H9 (cell line): ENCODE data around the gene ATF7. TPM values are rescaled to one million over a fixed set of nuclear protein-coding genes. Genes with fewer than 3 reads are reported as not detected.

Experiments
- DNase-seq: peaks from one replicate; pipeline ENCODE4 v3.0.0-alpha.2; 2017
- H2AFZ ChIP-seq: one replicate; pipeline ENCODE4 v1.6.1; 2013; ENCODE audit warnings: mild to moderate bottlenecking, low read length, control low read depth, moderate library complexity
- H2AK5ac ChIP-seq: 2 replicates; pipeline ENCODE4 v1.6.1; 2013; ENCODE audit warnings: low read length, control low read depth, mixed read lengths; ENCODE audit not compliant: insufficient read length
- H2BK120ac ChIP-seq: one replicate; pipeline ENCODE4 v1.6.1; 2013; ENCODE audit warnings: low read depth, mild to moderate bottlenecking, low read length, control low read depth, inconsistent platforms; ENCODE audit not compliant: poor library complexity, severe bottlenecking
- H2BK12ac ChIP-seq: 2 replicates; pipeline ENCODE4 v1.6.1; 2013; ENCODE audit warnings: low read length, control low read depth, mixed read lengths, low read depth; ENCODE audit not compliant: insufficient read length
- H2BK15ac ChIP-seq: 2 replicates; pipeline ENCODE4 v1.6.1; 2013; ENCODE audit warnings: low read depth, low read length, control low read depth
- H2BK20ac ChIP-seq: one replicate; pipeline ENCODE4 v1.6.1; 2013; ENCODE audit warnings: low read depth, mild to moderate bottlenecking, low read length, control low read depth, inconsistent platforms; ENCODE audit not compliant: poor library complexity, severe bottlenecking
- H2BK5ac ChIP-seq: 2 replicates; pipeline ENCODE4 v1.6.1; 2013; ENCODE audit warnings: low read length, control low read depth, mixed read lengths; ENCODE audit not compliant: insufficient read length
- H3K14ac ChIP-seq: 2 replicates; pipeline ENCODE4 v1.6.1; 2013; ENCODE audit warnings: low read length, control low read depth; ENCODE audit not compliant: insufficient read depth
- H3K18ac ChIP-seq: 2 replicates; pipeline ENCODE4 v1.6.1; 2013; ENCODE audit warnings: low read depth, mild to moderate bottlenecking, mixed read lengths, low read length, control low read depth; ENCODE audit not compliant: insufficient read length
- H3K23ac ChIP-seq: 2 replicates; pipeline ENCODE4 v1.6.1; 2013; ENCODE audit warnings: low read length, control low read depth, mixed read lengths, low read depth; ENCODE audit not compliant: insufficient read length
- H3K23me2 ChIP-seq: 2 replicates; pipeline ENCODE4 v1.6.1; 2013; ENCODE audit warnings: low read depth, mild to moderate bottlenecking, mixed read lengths, low read length, control low read depth; ENCODE audit not compliant: insufficient read length, poor library complexity, severe bottlenecking
- H3K27ac ChIP-seq: 2 replicates; pipeline ENCODE4 v1.5.1; 2013; ENCODE audit warnings: low read length, control low read depth, mixed read lengths, low read depth; ENCODE audit not compliant: insufficient read length
- H3K27me3 ChIP-seq: 2 replicates; pipeline ENCODE4 v1.6.1; 2013; ENCODE audit warnings: low read length, control low read depth, inconsistent platforms; ENCODE audit not compliant: insufficient read depth
- H3K4ac ChIP-seq: 2 replicates; pipeline ENCODE4 v1.6.1; 2013; ENCODE audit warnings: low read depth, mild to moderate bottlenecking, control low read depth, inconsistent platforms, low read length, moderate library complexity
- H3K4me1 ChIP-seq: 2 replicates; pipeline ENCODE4 v1.6.1; 2013; ENCODE audit warnings: low read length, control low read depth, inconsistent platforms; ENCODE audit not compliant: insufficient read depth
- H3K4me2 ChIP-seq: 2 replicates; pipeline ENCODE4 v1.6.1; 2013; ENCODE audit warnings: low read length, control low read depth, mixed read lengths; ENCODE audit not compliant: insufficient read length, insufficient read depth
- H3K56ac ChIP-seq: 2 replicates; pipeline ENCODE4 v1.6.1; 2013; ENCODE audit warnings: low read depth, mild to moderate bottlenecking, mixed read lengths, low read length, control low read depth; ENCODE audit not compliant: insufficient read length
- H3K79me1 ChIP-seq: 2 replicates; pipeline ENCODE4 v1.6.1; 2013; ENCODE audit warnings: low read depth, mild to moderate bottlenecking, moderate library complexity, low read length, control low read depth, inconsistent platforms; ENCODE audit not compliant: insufficient read depth, poor library complexity, severe bottlenecking
- H3K79me2 ChIP-seq: 2 replicates; pipeline ENCODE4 v1.6.1; 2013; ENCODE audit warnings: low read length, control low read depth, inconsistent platforms; ENCODE audit not compliant: insufficient read depth
- H3K9ac ChIP-seq: 2 replicates; pipeline ENCODE4 v1.6.1; 2013; ENCODE audit warnings: low read length, control low read depth, mixed read lengths; ENCODE audit not compliant: insufficient read length; ENCODE audit errors: extremely low read depth
- H3K9me3 ChIP-seq: one replicate; pipeline ENCODE4 v1.6.1; 2013; ENCODE audit warnings: low read depth, low read length, inconsistent platforms; ENCODE audit not compliant: control insufficient read depth
- H3T11ph ChIP-seq: one replicate; pipeline ENCODE4 v1.6.1; 2013; ENCODE audit warnings: mild to moderate bottlenecking, low read length, control low read depth, inconsistent platforms
- H4K20me1 ChIP-seq: one replicate; pipeline ENCODE4 v1.6.1; 2013; ENCODE audit not compliant: control insufficient read depth, insufficient read length, insufficient read depth
- H4K5ac ChIP-seq: 2 replicates; pipeline ENCODE4 v1.6.1; 2013; ENCODE audit warnings: low read depth, mild to moderate bottlenecking, mixed read lengths, low read length, control low read depth; ENCODE audit not compliant: insufficient read length
- H4K8ac ChIP-seq: replicated peaks from 2 replicates; pipeline ENCODE4 v1.6.1; 2013; ENCODE audit warnings: low read length, control low read depth, mixed read lengths, low read depth; ENCODE audit not compliant: insufficient read length
- H4K91ac ChIP-seq: 2 replicates; pipeline ENCODE4 v1.6.1; 2013; ENCODE audit warnings: low read depth, mild to moderate bottlenecking, moderate library complexity, mixed read lengths, low read length, control low read depth; ENCODE audit not compliant: insufficient read length
- H3K27ac Mint-ChIP-seq, 3 experiments: 2 replicates in 2 of 3; 3 replicates in 1 of 3; pipeline ENCODE4 v1.8.0; 2020 to 2021; ENCODE audit warnings: mixed read lengths in 3 of 3, mild to moderate bottlenecking in 1 of 3, moderate library complexity in 1 of 3
- H3K27me3 Mint-ChIP-seq: 2 replicates; pipeline ENCODE4 v1.8.0; 2021; ENCODE audit warnings: low read depth, mild to moderate bottlenecking, moderate library complexity, mixed read lengths
- H3K36me3 Mint-ChIP-seq, 3 experiments: 2 replicates in 2 of 3; 3 replicates in 1 of 3; pipeline ENCODE4 v1.8.0; 2020 to 2021; ENCODE audit warnings: low read depth in 3 of 3, mixed read lengths in 3 of 3; ENCODE audit not compliant: insufficient read depth in 1 of 3
- H3K4me1 Mint-ChIP-seq, 2 experiments: 2 replicates each; pipeline ENCODE4 v1.8.0; 2020; ENCODE audit warnings: mixed read lengths in 2 of 2
- H3K4me3 Mint-ChIP-seq, 2 experiments: 2 replicates in 1 of 2; 3 replicates in 1 of 2; pipeline ENCODE4 v1.8.0; 2020 to 2021; ENCODE audit warnings: mild to moderate bottlenecking in 2 of 2, mixed read lengths in 2 of 2, moderate library complexity in 1 of 2
- H3K9me3 Mint-ChIP-seq, 2 experiments: 2 replicates in 1 of 2; 3 replicates in 1 of 2; pipeline ENCODE4 v1.8.0; 2020; ENCODE audit warnings: mild to moderate bottlenecking in 2 of 2, mixed read lengths in 2 of 2, moderate library complexity in 1 of 2
- WGBS: extraction: QIAGEN DNeasy Blood & Tissue Kit; methylation state at CpG from one replicate; pipeline ENCODE4 v1.1.7; 2013; ENCODE audit warnings: missing lambda C conversion rate, low lambda C conversion rate, mixed read lengths; ENCODE audit not compliant: insufficient read length; ENCODE audit errors: extremely low coverage; 5-methylcytosine and 5-hydroxymethylcytosine counted together
- total RNA-seq: library from RNA; stranded (reverse); gene quantifications from 2 replicates; pipeline ENCODE4 v1.2.1, GENCODE V29; 2021
- TF ChIP-seq, protein P1 (sequence below): fragments of 200-600 bp; sonication (generic); conservative IDR thresholded peaks from 3 replicates; pipeline ENCODE4 v1.8.0; 2021; ENCODE audit warnings: antibody characterized with exemption, mild to moderate bottlenecking

The ATF7 gene
- total RNA-seq, 1 experiment from 2014 or later, result 17.7 TPM

DNA sequence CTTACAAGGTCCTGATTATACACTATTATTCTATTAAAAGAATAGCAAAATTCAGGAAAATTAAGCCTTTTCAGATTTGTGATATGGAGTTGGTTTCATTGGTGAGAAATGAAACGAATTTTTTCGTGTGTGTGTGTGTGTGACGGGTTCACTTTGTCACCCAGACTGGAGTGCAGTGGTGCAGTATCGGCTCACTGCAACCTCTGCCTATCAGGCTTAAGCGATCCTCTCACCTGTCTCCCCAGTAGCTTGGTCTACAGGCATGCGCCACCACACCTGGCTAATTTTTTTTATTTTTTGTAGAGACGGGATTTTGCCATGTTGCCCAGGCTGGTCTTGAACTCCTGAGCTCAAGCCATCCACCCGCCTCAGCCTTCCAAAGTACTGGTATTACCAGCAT lies 164.6 kb downstream of the ATF7 start:
- Histone ChIP-seq H4K5ac (no peak overlapping the region), H3K9ac (no peak overlapping the region), H3K4ac (no peak overlapping the region), H2BK12ac (no peak overlapping the region), H3K79me1 (peaks cover 18% of the 10 kb centered on the region), H3T11ph (no peak overlapping the region), H3K79me2 (peaks cover 3% of the 10 kb centered on the region), H3K4me1 (no peaks in the 10 kb centered on the region), H3K9me3 (no peaks in the 10 kb centered on the region), H3K56ac (no peak overlapping the region), H4K91ac (no peak overlapping the region), H3K4me2 (no peak overlapping the region), H2BK15ac (no peak overlapping the region), H2AFZ (no peak overlapping the region), H4K8ac (no peak overlapping the region), H2BK20ac (no peak overlapping the region), H3K27ac (no peak overlapping the region), H4K20me1 (no peaks in the 10 kb centered on the region), H3K14ac (no peak overlapping the region), H2BK120ac (no peak overlapping the region), H3K27me3 (no peaks in the 10 kb centered on the region), H3K18ac (no peak overlapping the region), H2BK5ac (no peak overlapping the region), H3K23me2 (no peaks in the 10 kb centered on the region), H3K23ac (no peak overlapping the region), H2AK5ac (no peak overlapping the region)
- H3K9me3 Mint-ChIP-seq, result no peaks in the 10 kb centered on the region
- no peak for DNase-seq
- peaks cover 48 to 71% of the 10 kb centered on the region in 2 experiments for H3K4me1 Mint-ChIP-seq
- H3K4me3 Mint-ChIP-seq, result no peak overlapping the region; a peak in 2 of 5 replicates
- H3K27ac Mint-ChIP-seq, result peak overlapping the region in 1 of 3 experiments; percentile 87; a peak in 1 of 7 replicates
- 100% methylated on average over 2 of the region's 8 CpGs for WGBS
- no peaks in the 10 kb centered on the region for H3K27me3 Mint-ChIP-seq
- TF ChIP-seq, protein P1, sequence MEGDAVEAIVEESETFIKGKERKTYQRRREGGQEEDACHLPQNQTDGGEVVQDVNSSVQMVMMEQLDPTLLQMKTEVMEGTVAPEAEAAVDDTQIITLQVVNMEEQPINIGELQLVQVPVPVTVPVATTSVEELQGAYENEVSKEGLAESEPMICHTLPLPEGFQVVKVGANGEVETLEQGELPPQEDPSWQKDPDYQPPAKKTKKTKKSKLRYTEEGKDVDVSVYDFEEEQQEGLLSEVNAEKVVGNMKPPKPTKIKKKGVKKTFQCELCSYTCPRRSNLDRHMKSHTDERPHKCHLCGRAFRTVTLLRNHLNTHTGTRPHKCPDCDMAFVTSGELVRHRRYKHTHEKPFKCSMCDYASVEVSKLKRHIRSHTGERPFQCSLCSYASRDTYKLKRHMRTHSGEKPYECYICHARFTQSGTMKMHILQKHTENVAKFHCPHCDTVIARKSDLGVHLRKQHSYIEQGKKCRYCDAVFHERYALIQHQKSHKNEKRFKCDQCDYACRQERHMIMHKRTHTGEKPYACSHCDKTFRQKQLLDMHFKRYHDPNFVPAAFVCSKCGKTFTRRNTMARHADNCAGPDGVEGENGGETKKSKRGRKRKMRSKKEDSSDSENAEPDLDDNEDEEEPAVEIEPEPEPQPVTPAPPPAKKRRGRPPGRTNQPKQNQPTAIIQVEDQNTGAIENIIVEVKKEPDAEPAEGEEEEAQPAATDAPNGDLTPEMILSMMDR, result no peak
- peaks cover 80 to 96% (median 94%) of the 10 kb centered on the region in 3 experiments for H3K36me3 Mint-ChIP-seq
